ENCODE measurements around the gene MOB2. TPM values are rescaled to one million over a fixed set of nuclear protein-coding genes. Genes with fewer than 3 reads are reported as not detected.

The MOB2 gene
- total RNA-seq, 1 donor from 2014 or later: 49.5 TPM

- no peak overlapping the region for H3K4me3 ChIP-seq
- no peaks in the 10 kb centered on the region for H3K9me3 ChIP-seq (replicated peaks)
- H3K4me1 ChIP-seq: peaks cover 92% of the 10 kb centered on the region
- H3K27ac ChIP-seq (replicated peaks): peak overlapping the region; percentile 46
- H3K36me3 ChIP-seq: no peaks in the 10 kb centered on the region
- no peaks in the 10 kb centered on the region for H3K27me3 ChIP-seq (ENCODE audit: low read depth)
- no peak for TF ChIP-seq CTCF (IDR thresholded peaks at IDR 0.05; ENCODE audit: borderline replicate concordance)
- intact Hi-C loops (cut with micrococcal nuclease): no loop called here
- DNase-seq: no peak
These were observed 35.0 kb upstream of the MOB2 start for GRCh38 chr11:1521382-1522080.

GRCh38 chr11:1520663-1521267 is 34.2 kb upstream of the MOB2 start:
- Histone ChIP-seq H3K9me3 (replicated peaks) (no peaks in the 10 kb centered on the region), H3K36me3 (no peaks in the 10 kb centered on the region), H3K27ac (replicated peaks) (peak overlapping the region; percentile 46), H3K4me1 (peaks cover 96% of the 10 kb centered on the region), H3K27me3 (ENCODE audit: low read depth) (no peaks in the 10 kb centered on the region), H3K4me3 (no peak overlapping the region)
- intact Hi-C loops (cut with micrococcal nuclease): no loop called here
- TF ChIP-seq CTCF (IDR thresholded peaks at IDR 0.05; ENCODE audit: borderline replicate concordance): no peak
- DNase-seq: peak; percentile 46

- peak overlapping the region; percentile 46 for H3K27ac ChIP-seq (replicated peaks)
- no peak for TF ChIP-seq CTCF (IDR thresholded peaks at IDR 0.05; ENCODE audit: borderline replicate concordance)
- H3K4me3 ChIP-seq: no peak overlapping the region
- intact Hi-C loops (cut with micrococcal nuclease): no loop called here
- H3K9me3 ChIP-seq (replicated peaks): no peaks in the 10 kb centered on the region
- no peaks in the 10 kb centered on the region for H3K36me3 ChIP-seq
- DNase-seq: no peak
- H3K27me3 ChIP-seq (ENCODE audit: low read depth): no peaks in the 10 kb centered on the region
- peaks cover 99% of the 10 kb centered on the region for H3K4me1 ChIP-seq
These were observed 33.7 kb upstream of the MOB2 start for GRCh38 chr11:1520209-1520662.

- intact Hi-C loops (cut with micrococcal nuclease): loop anchor here (10.0 kb wide), 1 partner anchor 315 kb away; no protein-coding TSS in a partner anchor
- Histone ChIP-seq H3K27me3 (ENCODE audit: low read depth) (no peaks in the 10 kb centered on the region), H3K4me1 (peaks cover 99% of the 10 kb centered on the region), H3K4me3 (no peak overlapping the region), H3K27ac (replicated peaks) (no peak overlapping the region), H3K36me3 (no peaks in the 10 kb centered on the region), H3K9me3 (replicated peaks) (no peaks in the 10 kb centered on the region)
- DNase-seq: peak; percentile 2
- no peak for TF ChIP-seq CTCF (IDR thresholded peaks at IDR 0.05; ENCODE audit: borderline replicate concordance)
These were observed 32.7 kb upstream of the MOB2 start for GRCh38 chr11:1519028-1520010.

GRCh38 chr11:1518301-1518700 is 31.7 kb upstream of the MOB2 start:
- peaks cover 99% of the 10 kb centered on the region for H3K4me1 ChIP-seq
- peak; percentile 10 for DNase-seq
- H3K4me3 ChIP-seq: no peak overlapping the region
- no peaks in the 10 kb centered on the region for H3K36me3 ChIP-seq
- H3K27ac ChIP-seq (replicated peaks): no peak overlapping the region
- H3K27me3 ChIP-seq (ENCODE audit: low read depth): no peaks in the 10 kb centered on the region
- intact Hi-C loops (cut with micrococcal nuclease): loop anchor here (10.0 kb wide), 1 partner anchor 314 kb away; no protein-coding TSS in a partner anchor
- no peak for TF ChIP-seq CTCF (IDR thresholded peaks at IDR 0.05; ENCODE audit: borderline replicate concordance)
- no peaks in the 10 kb centered on the region for H3K9me3 ChIP-seq (replicated peaks)
